Large intestine (tissue), 3 donors: ENCODE measurements around the gene SPDYE4. TPM values are rescaled to one million over a fixed set of nuclear protein-coding genes. Genes with fewer than 3 reads are reported as not detected.
A peak's percentile ranks its signal among the peaks of the same experiment; 100 is the strongest.

Source experiments
- DNase-seq, 2 donors: peaks; one replicate each; pipeline versions ENCODE4 v3.0.0 to v3.0.0-alpha.2; 2013
- H3K27ac ChIP-seq: one replicate; pipeline ENCODE4 v1.5.1; 2013; ENCODE audit warnings: low read length
- H3K27me3 ChIP-seq: 2 replicates; pipeline ENCODE4 v1.6.1; 2013; ENCODE audit warnings: low read length; ENCODE audit not compliant: control insufficient read depth, insufficient read depth
- H3K36me3 ChIP-seq: 2 replicates; pipeline ENCODE4 v1.6.1; 2013; ENCODE audit warnings: low read length; ENCODE audit not compliant: control insufficient read depth, insufficient read depth
- H3K4me1 ChIP-seq: one replicate; pipeline ENCODE4 v1.6.1; 2013; ENCODE audit warnings: low read length; ENCODE audit not compliant: control insufficient read depth, insufficient read depth
- H3K4me3 ChIP-seq: one replicate; pipeline ENCODE4 v1.5.1; 2013; ENCODE audit warnings: low read length
- H3K9me3 ChIP-seq: one replicate; pipeline ENCODE4 v1.6.1; 2013; ENCODE audit warnings: mild to moderate bottlenecking, low read depth, low read length, moderate library complexity; ENCODE audit not compliant: control insufficient read depth
- WGBS: methylation state at CpG from one replicate; pipeline ENCODE4 v1.1.5; 2013; ENCODE audit warnings: low lambda C conversion rate; ENCODE audit not compliant: insufficient coverage; 5-methylcytosine and 5-hydroxymethylcytosine counted together
- polyA plus RNA-seq: library from polyadenylated mRNA; unstranded; fragments of 120-200 nt; gene quantifications from one replicate; pipeline ENCODE4 v1.2.1, GENCODE V29; 2013

Gene SPDYE4
- polyA plus RNA-seq, 1 donor: 0.06 TPM

DNA sequence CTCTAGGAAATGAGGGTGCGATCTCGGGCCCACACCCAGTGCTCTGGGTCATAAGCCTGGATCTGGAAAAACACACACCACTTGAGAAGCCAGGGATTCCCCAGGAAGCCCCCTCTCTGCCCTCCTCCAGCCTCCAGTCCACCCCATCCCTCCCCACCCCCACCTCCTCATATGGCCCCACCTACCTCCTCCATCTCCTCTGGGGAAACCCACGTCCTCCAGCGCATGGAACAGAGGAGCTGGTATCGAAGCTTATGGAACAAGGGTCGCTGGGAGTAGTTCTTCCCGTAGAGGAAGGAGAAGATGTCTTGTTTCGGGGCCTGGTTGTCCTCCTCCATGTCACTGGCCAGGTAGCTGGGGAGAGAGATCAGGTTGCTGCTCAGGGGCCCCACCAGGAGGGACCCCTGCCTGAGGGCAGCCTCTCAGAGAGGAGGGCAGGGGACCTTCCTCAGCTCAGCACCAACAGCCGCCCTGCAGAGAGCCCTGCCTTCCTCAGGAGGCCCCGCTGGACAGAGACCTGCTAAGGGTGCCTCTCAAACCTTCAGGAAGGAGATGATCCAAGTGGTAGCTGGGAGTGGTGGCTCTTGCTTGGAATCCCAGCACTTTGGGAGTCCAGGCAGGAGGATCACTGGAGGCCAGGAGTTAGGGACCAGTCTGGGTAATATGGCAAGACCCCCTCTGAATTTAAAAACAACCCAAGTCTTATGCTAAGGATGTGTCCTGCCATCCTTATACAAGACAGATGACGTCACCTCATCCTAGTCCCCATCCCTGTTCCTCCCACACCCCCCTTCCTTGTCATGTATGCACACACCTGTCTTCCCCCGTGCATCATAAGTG lies 5.0 kb downstream of the SPDYE4 start:
- H3K9me3 ChIP-seq: no peaks in the 10 kb centered on the region
- no peak for DNase-seq
- H3K4me1 ChIP-seq: no peaks in the 10 kb centered on the region
- peaks cover 22% of the 10 kb centered on the region for H3K27me3 ChIP-seq
- no peaks in the 10 kb centered on the region for H3K36me3 ChIP-seq
- no CpG with 5 or more reads among the region's 12 CpGs for WGBS
- no peak overlapping the region for H3K27ac ChIP-seq
- H3K4me3 ChIP-seq: no peak overlapping the region

DNA sequence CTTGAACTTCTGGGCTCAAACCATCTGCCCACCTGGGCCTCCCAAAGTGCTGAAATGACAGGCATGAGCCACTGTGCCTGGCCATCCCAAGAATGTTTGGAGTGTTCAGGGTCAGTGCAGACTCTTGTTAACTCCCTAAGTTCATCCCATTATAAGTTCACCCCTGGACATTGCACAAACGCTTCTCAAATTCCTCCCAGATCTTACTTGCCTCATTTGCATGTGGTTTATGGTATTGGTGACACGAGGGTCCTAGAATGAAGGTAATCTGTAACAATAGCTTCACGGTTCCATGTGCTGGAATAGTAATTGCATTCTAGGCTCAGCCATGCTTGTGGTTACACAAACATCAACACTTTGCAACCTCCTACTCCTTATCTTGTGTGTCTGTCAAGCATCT lies 8.7 kb downstream of the SPDYE4 start:
- WGBS: no CpG with 5 or more reads among the region's 3 CpGs
- H3K9me3 ChIP-seq: no peaks in the 10 kb centered on the region
- H3K36me3 ChIP-seq: no peaks in the 10 kb centered on the region
- DNase-seq: no peak
- H3K27ac ChIP-seq: no peak overlapping the region
- H3K27me3 ChIP-seq: peaks cover 6% of the 10 kb centered on the region
- peaks cover 2% of the 10 kb centered on the region for H3K4me1 ChIP-seq
- no peak overlapping the region for H3K4me3 ChIP-seq

DNA sequence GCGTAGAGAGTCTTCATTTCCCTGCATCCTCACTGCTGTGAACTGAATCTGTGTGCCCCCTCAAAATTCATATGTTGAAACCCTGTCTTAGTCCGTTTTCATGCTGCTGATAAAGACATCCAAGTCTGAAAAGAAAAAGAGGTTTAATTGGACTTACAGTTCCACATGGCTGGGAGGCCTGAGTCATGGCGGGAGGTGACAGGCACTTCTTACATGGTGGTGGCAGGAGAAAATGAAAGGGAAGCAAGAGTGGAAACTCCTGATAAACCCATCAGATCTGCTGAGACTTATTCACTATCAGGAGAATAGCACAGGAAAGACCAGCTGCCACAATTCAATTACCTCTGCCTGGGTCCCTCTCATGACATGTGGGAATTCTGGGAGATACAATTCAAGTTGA lies 10.6 kb downstream of the SPDYE4 start:
- Histone ChIP-seq H3K4me1 (peaks cover 2% of the 10 kb centered on the region), H3K4me3 (no peak overlapping the region), H3K36me3 (no peaks in the 10 kb centered on the region), H3K9me3 (no peaks in the 10 kb centered on the region), H3K27ac (no peak overlapping the region), H3K27me3 (peaks cover 3% of the 10 kb centered on the region)
- DNase-seq: no peak
- WGBS: no CpG with 5 or more reads among the region's 3 CpGs

DNA sequence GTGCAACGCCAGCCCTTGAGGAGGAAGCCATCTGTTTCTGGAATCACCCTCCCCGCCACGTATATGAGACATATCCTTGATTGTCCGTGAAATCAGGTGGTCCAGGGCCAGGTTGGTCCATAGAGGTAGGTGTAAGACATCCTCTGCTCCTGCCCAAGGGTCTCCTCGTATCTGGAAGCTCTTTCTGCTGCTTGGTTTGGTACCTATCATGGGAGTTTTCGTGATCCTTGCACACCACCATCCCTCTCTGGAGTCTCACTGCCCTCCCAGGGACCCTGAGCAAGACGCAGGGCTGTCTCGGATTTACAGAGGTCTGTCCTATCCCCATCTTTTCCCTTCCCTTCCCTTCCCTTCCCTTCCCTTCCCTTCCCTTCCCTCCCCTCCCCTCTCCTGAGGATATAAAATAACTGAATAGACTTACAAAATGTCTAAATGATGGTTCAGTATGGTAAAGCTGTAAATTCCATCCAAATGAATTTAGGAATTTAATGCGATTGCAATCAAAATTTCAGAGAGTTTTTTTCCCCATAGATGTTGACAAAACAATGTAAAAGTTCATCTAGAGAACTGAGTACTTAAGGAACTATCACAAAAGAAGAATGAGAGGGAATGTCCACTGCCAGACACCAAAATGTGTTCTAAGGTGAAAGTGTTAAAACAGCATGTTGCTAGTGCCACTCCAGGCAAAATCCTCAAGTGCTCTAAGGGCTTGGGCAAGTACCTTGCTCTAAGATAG lies 11.7 kb downstream of the SPDYE4 start:
- Histone ChIP-seq H3K27me3 (peaks cover under 1% of the 10 kb centered on the region), H3K4me1 (peaks cover 2% of the 10 kb centered on the region), H3K9me3 (no peaks in the 10 kb centered on the region), H3K36me3 (no peaks in the 10 kb centered on the region), H3K27ac (no peak overlapping the region), H3K4me3 (peak overlapping the region; percentile 61)
- no CpG with 5 or more reads among the region's 9 CpGs for WGBS
- no peak for DNase-seq

DNA sequence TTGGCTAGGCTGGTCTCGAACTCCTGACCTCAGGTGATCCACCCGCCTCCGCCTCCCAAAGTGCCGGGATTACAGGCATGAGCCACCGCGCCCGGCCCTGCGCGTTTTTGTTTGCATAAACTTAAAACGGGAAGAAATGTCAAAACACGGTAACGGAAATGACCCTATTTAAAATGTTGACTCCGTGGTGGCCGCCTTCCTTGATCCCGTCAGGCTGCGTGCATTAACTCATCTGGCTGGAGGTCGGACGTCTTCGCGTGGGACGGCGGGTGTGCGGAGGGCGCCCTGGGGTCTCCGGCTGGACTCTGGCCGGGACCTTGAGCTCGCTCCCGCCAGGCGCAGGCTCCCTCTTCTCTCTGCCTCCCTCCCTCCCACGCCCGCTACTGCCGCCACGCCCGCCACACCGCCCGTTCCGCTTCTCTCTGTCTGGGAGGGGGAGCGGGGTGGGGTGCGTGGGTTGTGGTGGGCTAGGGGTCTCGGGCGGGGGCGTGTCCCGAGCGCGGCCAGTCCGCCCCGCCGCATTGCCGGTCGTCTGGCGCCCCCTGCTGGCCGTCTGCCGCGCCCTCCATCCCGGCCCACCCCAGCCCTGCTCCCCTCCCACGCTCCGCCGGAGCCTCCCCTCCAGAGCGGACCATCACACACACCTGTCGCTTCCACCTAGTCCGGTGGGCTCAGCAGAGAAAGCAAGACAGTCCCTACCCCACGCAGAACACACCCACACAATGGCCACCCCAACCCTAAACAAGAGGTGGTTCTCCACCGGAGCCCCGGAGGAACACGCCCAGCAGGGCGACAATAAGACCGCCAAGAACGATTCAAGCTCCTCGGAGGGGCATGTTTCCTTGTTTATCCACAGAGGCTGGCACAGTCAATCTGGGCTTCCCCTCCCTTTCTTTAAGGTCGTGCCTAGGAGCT lies 12.5 kb downstream of the SPDYE4 start:
- Histone ChIP-seq H3K36me3 (no peaks in the 10 kb centered on the region), H3K27ac (no peak overlapping the region), H3K4me3 (peak overlapping the region; percentile 61), H3K4me1 (peaks cover 2% of the 10 kb centered on the region), H3K9me3 (no peaks in the 10 kb centered on the region), H3K27me3 (no peaks in the 10 kb centered on the region)
- DNase-seq: peak; percentile 38 to 70
- no CpG with 5 or more reads among the region's 70 CpGs for WGBS

DNA sequence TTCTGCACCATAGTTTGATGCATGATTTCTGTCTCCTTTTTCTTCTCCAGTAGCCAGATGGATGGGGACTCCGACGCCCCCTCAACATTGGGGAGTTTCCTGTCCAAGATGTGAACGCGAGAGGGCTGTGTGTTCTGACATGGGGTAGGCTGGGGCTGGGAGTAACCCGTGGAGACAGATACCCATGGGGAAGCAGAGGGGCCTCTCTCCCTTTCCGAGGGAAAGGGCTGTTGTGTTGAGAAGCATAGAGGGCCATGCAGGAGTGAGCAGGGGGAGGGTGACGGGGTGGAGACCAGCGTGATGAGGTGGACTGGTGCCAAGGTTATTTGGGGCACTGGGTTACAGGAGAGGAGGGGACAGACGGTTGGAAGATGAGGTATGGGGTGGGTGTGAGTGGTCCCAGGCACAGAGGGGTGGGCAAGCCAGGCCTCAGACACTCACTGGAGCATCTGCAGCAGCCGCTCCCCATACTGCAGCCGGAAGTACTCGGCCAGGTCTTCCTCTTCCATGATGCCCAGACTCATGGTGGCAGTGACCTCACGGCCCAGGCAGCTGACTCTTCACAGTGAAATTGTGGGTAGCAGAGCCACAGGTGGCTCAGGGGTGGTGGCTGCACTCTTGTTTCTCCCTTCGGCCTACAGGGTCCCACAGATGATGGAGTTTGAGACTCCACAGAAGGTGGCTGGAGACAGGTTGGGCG lies 14.1 kb downstream of the SPDYE4 start:
- no peak overlapping the region for H3K27ac ChIP-seq
- no peak for DNase-seq
- no peaks in the 10 kb centered on the region for H3K36me3 ChIP-seq
- H3K27me3 ChIP-seq: no peaks in the 10 kb centered on the region
- no CpG with 5 or more reads among the region's 15 CpGs for WGBS
- no peak overlapping the region for H3K4me3 ChIP-seq
- no peaks in the 10 kb centered on the region for H3K9me3 ChIP-seq
- peaks cover 2% of the 10 kb centered on the region for H3K4me1 ChIP-seq

DNA sequence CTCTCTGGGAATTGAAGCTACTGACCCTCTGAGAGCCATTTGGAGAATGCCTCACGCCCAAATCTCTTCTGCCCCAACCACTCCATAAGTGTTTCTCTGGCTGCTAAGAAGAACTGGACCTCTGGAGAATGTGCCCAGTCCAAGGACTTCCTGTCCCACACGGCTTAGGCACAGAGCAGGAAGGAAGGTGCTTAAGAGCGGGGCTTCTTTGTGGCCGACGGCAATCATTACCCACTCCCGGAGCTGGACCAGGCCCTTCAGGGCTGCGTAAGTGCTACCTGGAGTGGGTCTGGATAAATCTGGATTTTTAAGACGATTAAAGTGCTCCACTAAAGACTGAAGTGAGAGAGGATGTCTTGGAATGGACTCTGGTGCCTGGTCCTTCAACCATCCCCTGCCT lies 15.5 kb downstream of the SPDYE4 start:
- WGBS: no CpG with 5 or more reads among the region's 8 CpGs
- no peaks in the 10 kb centered on the region for H3K36me3 ChIP-seq
- no peak for DNase-seq
- H3K4me3 ChIP-seq: no peak overlapping the region
- H3K27ac ChIP-seq: no peak overlapping the region
- H3K4me1 ChIP-seq: peaks cover 2% of the 10 kb centered on the region
- no peaks in the 10 kb centered on the region for H3K27me3 ChIP-seq
- no peaks in the 10 kb centered on the region for H3K9me3 ChIP-seq

DNA sequence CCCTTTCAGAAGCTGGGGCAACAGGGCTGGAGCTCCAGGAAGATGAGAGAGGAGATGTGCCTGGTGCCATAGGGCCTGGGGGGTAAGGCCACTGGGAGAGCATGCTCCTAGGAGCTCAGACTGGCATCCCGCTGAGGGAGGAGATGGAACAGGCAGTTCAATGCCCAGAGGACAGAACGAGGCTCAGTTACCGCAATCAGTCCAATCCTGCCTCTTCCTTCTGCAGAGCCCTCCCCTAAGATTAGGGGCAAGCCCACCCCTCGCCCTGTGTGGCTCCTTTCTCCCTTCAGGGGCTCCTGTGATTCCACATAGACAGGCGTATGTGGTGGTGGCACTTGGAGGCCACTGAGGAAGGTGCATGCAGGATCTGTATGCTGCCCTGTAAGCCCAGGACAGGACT lies 16.1 kb downstream of the SPDYE4 start:
- Histone ChIP-seq H3K9me3 (no peaks in the 10 kb centered on the region), H3K36me3 (no peaks in the 10 kb centered on the region), H3K27ac (no peak overlapping the region), H3K27me3 (no peaks in the 10 kb centered on the region), H3K4me1 (peaks cover 2% of the 10 kb centered on the region), H3K4me3 (no peak overlapping the region)
- no CpG with 5 or more reads among the region's 5 CpGs for WGBS
- DNase-seq: no peak

DNA sequence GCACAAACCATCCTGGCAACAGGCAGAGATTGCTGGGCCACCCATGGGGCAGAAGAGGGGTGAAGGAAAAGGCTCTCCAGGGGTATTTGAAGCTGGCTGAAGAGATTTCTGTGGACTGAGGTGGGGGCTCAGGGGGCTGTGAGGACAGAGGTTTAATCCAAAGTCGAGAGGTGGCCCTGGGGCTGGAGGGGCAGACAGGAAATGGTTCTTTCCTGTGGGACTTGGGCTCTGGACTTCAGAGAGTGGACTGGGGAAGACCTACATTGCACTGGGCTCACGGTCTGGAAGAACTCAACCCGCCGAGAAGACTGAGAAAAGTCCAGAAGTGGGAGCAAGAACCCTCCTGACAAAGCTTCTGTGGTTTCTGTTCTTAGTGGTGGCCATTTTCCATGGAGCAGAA lies 16.6 kb downstream of the SPDYE4 start:
- DNase-seq: no peak
- WGBS: no CpG with 5 or more reads among the region's 4 CpGs
- H3K27ac ChIP-seq: no peak overlapping the region
- H3K9me3 ChIP-seq: no peaks in the 10 kb centered on the region
- no peak overlapping the region for H3K4me3 ChIP-seq
- no peaks in the 10 kb centered on the region for H3K36me3 ChIP-seq
- H3K27me3 ChIP-seq: no peaks in the 10 kb centered on the region
- peaks cover 2% of the 10 kb centered on the region for H3K4me1 ChIP-seq

DNA sequence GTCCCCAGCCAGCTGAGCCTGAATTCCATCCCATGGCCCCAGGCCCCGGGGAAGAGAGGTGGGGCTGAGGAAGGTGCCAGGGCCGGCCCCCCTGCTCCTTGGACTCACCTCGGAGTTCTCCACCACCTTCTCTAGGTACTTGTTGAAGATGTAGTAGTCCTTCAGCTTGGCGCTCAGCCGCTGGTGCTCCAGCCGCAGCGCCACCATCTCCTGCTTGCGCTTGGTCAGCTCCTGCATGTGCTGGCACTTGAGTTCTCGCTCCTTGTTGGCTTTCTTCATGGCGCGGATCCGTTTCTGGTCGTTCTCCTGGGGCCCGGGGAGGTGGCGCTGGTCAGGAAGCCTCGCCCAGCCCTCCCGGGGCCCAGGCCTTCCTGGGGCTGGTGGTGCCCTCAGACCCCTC lies 17.0 kb downstream of the SPDYE4 start:
- Histone ChIP-seq H3K27me3 (no peaks in the 10 kb centered on the region), H3K27ac (no peak overlapping the region), H3K36me3 (no peaks in the 10 kb centered on the region), H3K4me3 (no peak overlapping the region), H3K4me1 (peaks cover 2% of the 10 kb centered on the region), H3K9me3 (no peaks in the 10 kb centered on the region)
- DNase-seq: no peak
- no CpG with 5 or more reads among the region's 17 CpGs for WGBS
